IMR-90 (cell line): Measurements from ENCODE around the gene PLA2G12A. TPM values are rescaled to one million over a fixed set of nuclear protein-coding genes. Genes with fewer than 3 reads are reported as not detected.

Experiments
- ATAC-seq: fragments of 200-7000 bp; cut with Tn5 transposase; 2 replicates; pipeline ENCODE4 v1.9.1; 2020; ENCODE audit warnings: low read depth, mild to moderate bottlenecking, moderate library complexity
- BruUV-seq: library from RNA; stranded (reverse); fragments of 400-500 nt; replicated peaks from 2 replicates; lab custom pipeline; 2021; lab: Mats Ljungman, UMichigan
- CTCF ChIA-PET: fragments of 300-600 bp; formaldehyde crosslinking; extraction: SDS; loops from one replicate; lab custom pipeline; 2021; ENCODE audit warnings: antibody characterized with exemption; lab: Yijun Ruan, JAX
- POLR2A ChIA-PET: fragments of 300-600 bp; sonication (Branson Sonifier 250); formaldehyde crosslinking; loops from one replicate; lab custom pipeline; 2022; ENCODE audit warnings: antibody characterized with exemption; ENCODE audit not compliant: unreplicated experiment; lab: Charles Lee
- DNase-seq: peaks from one replicate; pipeline ENCODE4 v3.0.0; 2013
- H2AFZ ChIP-seq: replicated peaks from 2 replicates; pipeline ENCODE3; 2013; ENCODE audit warnings: low read length, mild to moderate bottlenecking; ENCODE audit not compliant: poor library complexity
- H2AK5ac ChIP-seq: 2 replicates; pipeline ENCODE4 v1.6.1; 2013; ENCODE audit warnings: low read depth, low read length, inconsistent platforms
- H2AK9ac ChIP-seq: replicated peaks from 2 replicates; pipeline ENCODE3; 2013; ENCODE audit warnings: mild to moderate bottlenecking, low read depth, low read length, moderate library complexity; ENCODE audit not compliant: poor library complexity
- H2BK120ac ChIP-seq: 2 replicates; pipeline ENCODE4 v1.6.1; 2013; ENCODE audit warnings: low read depth, low read length, inconsistent platforms
- H2BK15ac ChIP-seq: 3 replicates; pipeline ENCODE4 v1.6.1; 2013; ENCODE audit warnings: low read depth, low read length, inconsistent platforms
- H2BK20ac ChIP-seq: 2 replicates; pipeline ENCODE4 v1.6.1; 2013; ENCODE audit warnings: low read depth, mild to moderate bottlenecking, inconsistent platforms, low read length, moderate library complexity
- H2BK5ac ChIP-seq: 2 replicates; pipeline ENCODE4 v1.6.1; 2013; ENCODE audit warnings: mild to moderate bottlenecking, low read depth, low read length, inconsistent platforms; ENCODE audit not compliant: poor library complexity, severe bottlenecking
- H3K14ac ChIP-seq: replicated peaks from 2 replicates; pipeline ENCODE4 v1.6.1; 2013; ENCODE audit warnings: low read depth, low read length, inconsistent platforms
- H3K18ac ChIP-seq: 2 replicates; pipeline ENCODE4 v1.6.1; 2013; ENCODE audit warnings: low read depth, low read length, control low read depth
- H3K23ac ChIP-seq: 2 replicates; pipeline ENCODE4 v1.6.1; 2013; ENCODE audit warnings: low read depth, low read length, inconsistent platforms
- H3K27ac ChIP-seq: 2 replicates; pipeline ENCODE4 v1.5.1; 2013; ENCODE audit warnings: mild to moderate bottlenecking, control low read depth, low read length; ENCODE audit not compliant: insufficient read depth
- H3K27me3 ChIP-seq: 2 replicates; pipeline ENCODE4 v1.6.1; 2013; ENCODE audit warnings: low read length; ENCODE audit not compliant: control insufficient read depth, insufficient read depth
- H3K36me3 ChIP-seq: 2 replicates; pipeline ENCODE4 v1.6.1; 2013; ENCODE audit warnings: low read length, mixed read lengths; ENCODE audit not compliant: control insufficient read depth, insufficient read depth
- H3K4ac ChIP-seq: 2 replicates; pipeline ENCODE4 v1.6.1; 2013; ENCODE audit warnings: low read depth, low read length, inconsistent platforms
- H3K4me1 ChIP-seq: 2 replicates; pipeline ENCODE4 v1.6.1; 2013; ENCODE audit warnings: low read length, mixed read lengths; ENCODE audit not compliant: control insufficient read depth, insufficient read depth
- H3K4me2 ChIP-seq: 2 replicates; pipeline ENCODE4 v1.6.1; 2013; ENCODE audit warnings: low read depth, mild to moderate bottlenecking, control low read depth, low read length, moderate library complexity
- H3K4me3 ChIP-seq: 2 replicates; pipeline ENCODE4 v1.5.1; 2013; ENCODE audit warnings: low read depth, mild to moderate bottlenecking, control low read depth, low read length, moderate library complexity; ENCODE audit not compliant: insufficient read depth
- H3K56ac ChIP-seq: 2 replicates; pipeline ENCODE4 v1.6.1; 2013; ENCODE audit warnings: low read length, inconsistent platforms; ENCODE audit not compliant: insufficient read depth; ENCODE audit errors: extremely low read depth
- H3K79me1 ChIP-seq, 2 experiments: 2 replicates each; pipeline ENCODE4 v1.6.1; 2013; ENCODE audit warnings: low read length in 2 of 2, inconsistent platforms in 1 of 2, low read depth in 1 of 2
- H3K9ac ChIP-seq: 2 replicates; pipeline ENCODE4 v1.6.1; 2013; ENCODE audit warnings: low read depth, low read length, control low read depth
- H3K9me1 ChIP-seq: 2 replicates; pipeline ENCODE4 v1.6.1; 2013; ENCODE audit warnings: low read length, inconsistent platforms; ENCODE audit not compliant: insufficient read depth
- H3K9me3 ChIP-seq: 2 replicates; pipeline ENCODE4 v1.6.1; 2013; ENCODE audit warnings: low read length; ENCODE audit not compliant: control insufficient read depth, insufficient read depth
- H4K20me1 ChIP-seq: 2 replicates; pipeline ENCODE4 v1.6.1; 2013; ENCODE audit warnings: low read length, inconsistent platforms; ENCODE audit not compliant: insufficient read depth
- H4K5ac ChIP-seq: 2 replicates; pipeline ENCODE4 v1.6.1; 2013; ENCODE audit warnings: mild to moderate bottlenecking, low read depth, low read length, control low read depth
- H4K8ac ChIP-seq, 2 experiments: 2 replicates each; pipeline ENCODE4 v1.6.1; 2013; ENCODE audit warnings: low read depth in 2 of 2, low read length in 2 of 2, control low read depth in 1 of 2, inconsistent platforms in 1 of 2
- H4K91ac ChIP-seq: 2 replicates; pipeline ENCODE4 v1.6.1; 2013; ENCODE audit warnings: low read depth, low read length, inconsistent platforms; ENCODE audit not compliant: insufficient read depth
- CHD1 ChIP-seq: IDR thresholded peaks from 2 replicates; pipeline ENCODE4 v1.6.1; 2012; ENCODE audit warnings: low read depth, low read length, improper control_type of control experiment
- FOS ChIP-seq: fragments of 150-350 bp; IDR thresholded peaks from 2 replicates; pipeline ENCODE4 v1.6.1; 2016; ENCODE audit warnings: low read depth, low read length
- MAFK ChIP-seq: IDR thresholded peaks from 2 replicates; pipeline ENCODE4 v1.6.1; 2012; ENCODE audit warnings: low read depth, low read length, improper control_type of control experiment
- MAZ ChIP-seq: IDR thresholded peaks from 2 replicates; pipeline ENCODE4 v1.6.1; 2012; ENCODE audit warnings: low read depth, mild to moderate bottlenecking, low read length, improper control_type of control experiment, moderate library complexity, borderline replicate concordance
- NFE2L2 ChIP-seq: fragments of 150-350 bp; IDR thresholded peaks from 2 replicates; pipeline ENCODE4 v1.6.1; 2016; ENCODE audit warnings: low read depth, mild to moderate bottlenecking, low read length
- RAD21 ChIP-seq: IDR thresholded peaks from 2 replicates; pipeline ENCODE4 v1.6.1; 2012; ENCODE audit warnings: low read length, improper control_type of control experiment
- RCOR1 ChIP-seq: IDR thresholded peaks from 2 replicates; pipeline ENCODE4 v1.6.1; 2012; ENCODE audit warnings: mild to moderate bottlenecking, low read length, improper control_type of control experiment; ENCODE audit not compliant: insufficient replicate concordance
- SMC3 ChIP-seq: fragments of 150-350 bp; IDR thresholded peaks from 2 replicates; pipeline ENCODE4 v1.6.1; 2016; ENCODE audit warnings: low read depth, mild to moderate bottlenecking, antibody characterized with exemption, low read length, moderate library complexity
- USF2 ChIP-seq: fragments of 150-350 bp; IDR thresholded peaks from 2 replicates; pipeline ENCODE4 v1.6.1; 2017; ENCODE audit warnings: mild to moderate bottlenecking, antibody characterized with exemption, low read length, low read depth
- WGBS, 2 experiments: methylation state at CpG; one replicate each; pipeline versions ENCODE4 v1.1.5 to v1.1.7; 2013; ENCODE audit warnings: missing lambda C conversion rate in 2 of 2; ENCODE audit not compliant: insufficient read length in 1 of 2; ENCODE audit errors: extremely low coverage in 2 of 2; 5-methylcytosine and 5-hydroxymethylcytosine counted together
- dilution Hi-C: fragments of 300-500 bp; cut with HindIII; formaldehyde crosslinking; loops from one replicate; pipeline ENCODE4 v1.14.3; 2018; ENCODE audit warnings: low sequenced_read_pairs; ENCODE audit not compliant: unreplicated experiment
- in situ Hi-C: fragments of 300-500 bp; cut with MboI; formaldehyde crosslinking; loops from 3 replicates; pipeline ENCODE4 v1.14.3; 2019; ENCODE audit warnings: low sequenced_read_pairs, inconsistent platforms, mixed read lengths
- intact Hi-C: fragments of 100-400 bp; cut with micrococcal nuclease; formaldehyde crosslinking; loops from 2 replicates; pipeline ENCODE4 v1.10.0; 2022
- polyA plus RNA-seq, 3 experiments: library from polyadenylated mRNA; depleted of rRNA; stranded (reverse); fragments of >200 nt; gene quantifications; 2 replicates each; pipeline ENCODE4 v1.2.3, GENCODE V29; 2012; ENCODE audit warnings: low replicate concordance in 1 of 3
- total RNA-seq: library from RNA; depleted of rRNA; stranded (reverse); fragments of >200 nt; gene quantifications from 2 replicates; pipeline ENCODE4 v1.2.3, GENCODE V29; 2012
- TF ChIP-seq, protein P1 (sequence below): conservative IDR thresholded peaks from 2 replicates; pipeline ENCODE4 v1.5.1; 2012; ENCODE audit warnings: mild to moderate bottlenecking, low read depth, low read length, improper control_type of control experiment

Gene PLA2G12A
- total and polyA plus RNA-seq, 2 of the 4 experiments (the other 2 are of a cell fraction), result 10.3 to 17.4 TPM

GRCh38 chr4:109754093-109754857 is 24.4 kb upstream of the PLA2G12A start (continued):
- TF ChIP-seq, protein P1, sequence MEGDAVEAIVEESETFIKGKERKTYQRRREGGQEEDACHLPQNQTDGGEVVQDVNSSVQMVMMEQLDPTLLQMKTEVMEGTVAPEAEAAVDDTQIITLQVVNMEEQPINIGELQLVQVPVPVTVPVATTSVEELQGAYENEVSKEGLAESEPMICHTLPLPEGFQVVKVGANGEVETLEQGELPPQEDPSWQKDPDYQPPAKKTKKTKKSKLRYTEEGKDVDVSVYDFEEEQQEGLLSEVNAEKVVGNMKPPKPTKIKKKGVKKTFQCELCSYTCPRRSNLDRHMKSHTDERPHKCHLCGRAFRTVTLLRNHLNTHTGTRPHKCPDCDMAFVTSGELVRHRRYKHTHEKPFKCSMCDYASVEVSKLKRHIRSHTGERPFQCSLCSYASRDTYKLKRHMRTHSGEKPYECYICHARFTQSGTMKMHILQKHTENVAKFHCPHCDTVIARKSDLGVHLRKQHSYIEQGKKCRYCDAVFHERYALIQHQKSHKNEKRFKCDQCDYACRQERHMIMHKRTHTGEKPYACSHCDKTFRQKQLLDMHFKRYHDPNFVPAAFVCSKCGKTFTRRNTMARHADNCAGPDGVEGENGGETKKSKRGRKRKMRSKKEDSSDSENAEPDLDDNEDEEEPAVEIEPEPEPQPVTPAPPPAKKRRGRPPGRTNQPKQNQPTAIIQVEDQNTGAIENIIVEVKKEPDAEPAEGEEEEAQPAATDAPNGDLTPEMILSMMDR, result no peak

- POLR2A ChIA-PET, result no interaction called here
- CTCF ChIA-PET, result no interaction called here
- no peak for ATAC-seq
- TF ChIP-seq, protein P1, result no peak
- TF ChIP-seq USF2, result no peak
- no peak for TF ChIP-seq FOS
- no peak for TF ChIP-seq MAFK
- TF ChIP-seq NFE2L2, result no peak
- TF ChIP-seq CHD1, result no peak
- TF ChIP-seq RCOR1, result no peak
- no peak for TF ChIP-seq SMC3
- TF ChIP-seq MAZ, result no peak
- TF ChIP-seq RAD21, result no peak
Measured at GRCh38 chr4:109752525-109752924, 22.7 kb upstream of the PLA2G12A start.

More at GRCh38 chr4:109752525-109752924, 22.7 kb upstream of the PLA2G12A start:
- Histone ChIP-seq H3K36me3 (no peaks in the 10 kb centered on the region), H2BK5ac (no peak overlapping the region), H4K91ac (no peak overlapping the region), H3K4me1 (no peaks in the 10 kb centered on the region), H3K23ac (no peak overlapping the region), H2AK5ac (no peak overlapping the region), H2BK120ac (no peak overlapping the region), H3K14ac (no peak overlapping the region), H3K27me3 (no peaks in the 10 kb centered on the region), H4K20me1 (no peaks in the 10 kb centered on the region), H3K79me1 (no peaks in the 10 kb centered on the region), H3K9me1 (no peaks in the 10 kb centered on the region), H3K9me3 (no peaks in the 10 kb centered on the region), H2AFZ (no peak overlapping the region), H2BK15ac (no peak overlapping the region), H3K9ac (no peak overlapping the region), H3K4me3 (no peak overlapping the region), H3K4ac (no peak overlapping the region), H3K27ac (no peak overlapping the region), H4K8ac (no peak overlapping the region), H3K4me2 (no peak overlapping the region), H4K5ac (no peak overlapping the region), H3K18ac (no peak overlapping the region), H2AK9ac (no peak overlapping the region), H3K56ac (no peak overlapping the region), H2BK20ac (no peak overlapping the region)
- in situ Hi-C loops, result no loop called here
- dilution Hi-C loops, result no loop called here
- no TSS peak for BruUV-seq
- WGBS, 2 experiments, result no CpG with 5 or more reads among the region's 1 CpG
- DNase-seq, result no peak
- intact Hi-C loops, result no loop called here
